ENCODE data around the gene VSTM5. TPM values are rescaled to one million over a fixed set of nuclear protein-coding genes. Genes with fewer than 3 reads are reported as not detected.

Gene VSTM5
- total and polyA plus RNA-seq, 2 donors (not counting 3 experiments of a cell fraction or from before 2014, with no cell fraction given): 0.03 TPM; not detected in 1

DNA sequence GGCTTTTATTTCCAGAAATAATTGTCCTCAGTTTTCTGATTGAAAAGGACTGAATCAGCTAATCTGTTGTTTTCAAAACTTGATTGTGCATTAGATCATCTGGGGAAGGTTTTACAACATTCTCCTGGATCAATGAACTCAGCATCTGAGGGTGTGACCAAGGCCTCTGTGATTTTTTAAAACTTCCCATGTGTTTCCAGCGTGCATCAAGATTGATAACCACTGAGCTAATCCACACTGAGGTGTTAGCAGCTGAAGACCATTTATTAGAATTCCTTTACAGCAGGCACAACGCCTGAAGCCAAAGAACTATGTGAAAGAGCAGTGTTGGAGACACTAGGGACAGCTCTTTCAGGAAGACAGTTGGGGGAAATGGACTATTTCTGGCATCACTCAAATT is 10.2 kb downstream of the VSTM5 start:
- CTCF ChIA-PET: no interaction called here
- TF ChIP-seq MYC (IDR thresholded peaks at IDR 0.05; ENCODE audit: low read depth, low read length) (no peak), JUN (IDR thresholded peaks at IDR 0.05; ENCODE audit: borderline replicate concordance, insufficient read depth, insufficient read length, low read depth) (no peak), FOS (IDR thresholded peaks at IDR 0.05; ENCODE audit: borderline replicate concordance, insufficient read depth, low read length) (no peak), EZH2 (IDR thresholded peaks at IDR 0.05; ENCODE audit: borderline replicate concordance, low read depth, low read length, severe bottlenecking) (no peak), POLR2A (IDR thresholded peaks at IDR 0.05; ENCODE audit: low read depth, low read length) (no peak)
- no peak overlapping the region for H3K27ac ChIP-seq (ENCODE audit: insufficient read depth, low read depth, low read length)
- no peak overlapping the region for H3K9ac ChIP-seq (replicated peaks; ENCODE audit: extremely low read depth, insufficient read depth, low read length)
- H3K27me3 ChIP-seq (ENCODE audit: control insufficient read depth in 2 of 2, insufficient read depth in 2 of 2, low read length in 2 of 2): peaks cover 0 to 3% of the 10 kb centered on the region in 2 experiments
- no peak overlapping the region for H2AFZ ChIP-seq (ENCODE audit: low read depth, low read length)
- H3K4me2 ChIP-seq (ENCODE audit: insufficient read depth, low read length): no peak overlapping the region
- H3K4me3 ChIP-seq (replicated peaks in 1 of 3; ENCODE audit: insufficient read depth in 1 of 3, low read depth in 1 of 3, low read length in 3 of 3): no peak overlapping the region
- BruUV-seq (replicated peaks): no TSS peak
- FAIRE-seq: no peak
- H4K20me1 ChIP-seq (replicated peaks; ENCODE audit: control insufficient read depth, extremely low read depth, insufficient read depth, low read length): no peaks in the 10 kb centered on the region
- no peaks in the 10 kb centered on the region for H3K9me1 ChIP-seq (replicated peaks; ENCODE audit: control insufficient read depth, extremely low read depth, insufficient read depth, low read length)
- no peaks in the 10 kb centered on the region for H3K79me2 ChIP-seq (ENCODE audit: control insufficient read depth, insufficient read depth, low read length)
- POLR2A ChIA-PET: no interaction called here
- H3K9me3 ChIP-seq (replicated peaks; ENCODE audit: control insufficient read depth, insufficient read depth, low read length): no peaks in the 10 kb centered on the region
- no peaks in the 10 kb centered on the region for H3K36me3 ChIP-seq (ENCODE audit: control insufficient read depth in 2 of 2, extremely low read depth in 1 of 2, insufficient read depth in 2 of 2, low read length in 2 of 2)
- dilution Hi-C loops (cut with MboI; ENCODE audit: extremely low pct_ligation_motif_present, low sequenced_read_pairs): no loop called here
- intact Hi-C loops (cut with micrococcal nuclease): no loop called here
- DNase-seq (ENCODE audit: low read depth, low spot score): no peak
- H3K4me1 ChIP-seq (ENCODE audit: control insufficient read depth, extremely low read depth, insufficient read depth, low read length): no peaks in the 10 kb centered on the region

DNA sequence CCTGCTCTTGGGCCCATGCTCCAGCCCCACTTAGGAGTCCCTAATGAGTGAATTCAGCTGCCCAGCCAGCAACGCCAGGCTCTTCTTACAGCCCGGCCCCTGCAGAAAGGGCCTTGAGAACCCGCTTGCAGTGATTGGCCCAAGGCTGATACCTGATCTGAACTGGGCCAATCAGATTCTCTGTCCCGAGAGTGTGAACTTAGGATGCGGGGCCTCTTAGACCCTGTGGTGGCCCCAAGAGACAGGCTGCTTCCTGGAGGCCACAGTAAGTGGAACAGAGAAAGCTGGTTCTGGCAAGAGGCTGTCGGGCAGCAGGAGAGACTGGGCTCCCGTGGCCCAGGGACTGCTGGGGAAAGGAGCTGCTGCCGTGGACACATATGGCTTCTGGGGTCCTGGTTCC is 11.5 kb downstream of the VSTM5 start:
- FAIRE-seq (no peak), DNase-seq (ENCODE audit: low read depth, low spot score) (no peak)
- intact Hi-C loops (cut with micrococcal nuclease): no loop called here
- Histone ChIP-seq H3K27me3 (ENCODE audit: control insufficient read depth in 2 of 2, insufficient read depth in 2 of 2, low read length in 2 of 2) (peaks cover 0 to 3% of the 10 kb centered on the region in 2 experiments), H2AFZ (ENCODE audit: low read depth, low read length) (no peak overlapping the region), H3K9me1 (replicated peaks; ENCODE audit: control insufficient read depth, extremely low read depth, insufficient read depth, low read length) (no peaks in the 10 kb centered on the region), H3K4me1 (ENCODE audit: control insufficient read depth, extremely low read depth, insufficient read depth, low read length) (no peaks in the 10 kb centered on the region), H4K20me1 (replicated peaks; ENCODE audit: control insufficient read depth, extremely low read depth, insufficient read depth, low read length) (no peaks in the 10 kb centered on the region), H3K9ac (replicated peaks; ENCODE audit: extremely low read depth, insufficient read depth, low read length) (no peak overlapping the region), H3K79me2 (ENCODE audit: control insufficient read depth, insufficient read depth, low read length) (no peaks in the 10 kb centered on the region), H3K9me3 (replicated peaks; ENCODE audit: control insufficient read depth, insufficient read depth, low read length) (no peaks in the 10 kb centered on the region), H3K27ac (ENCODE audit: insufficient read depth, low read depth, low read length) (no peak overlapping the region), H3K4me2 (ENCODE audit: insufficient read depth, low read length) (no peak overlapping the region), H3K36me3 (ENCODE audit: control insufficient read depth in 2 of 2, extremely low read depth in 1 of 2, insufficient read depth in 2 of 2, low read length in 2 of 2) (no peaks in the 10 kb centered on the region), H3K4me3 (replicated peaks in 1 of 3; ENCODE audit: insufficient read depth in 1 of 3, low read depth in 1 of 3, low read length in 3 of 3) (no peak overlapping the region)
- POLR2A ChIA-PET: no interaction called here
- BruUV-seq (replicated peaks): no TSS peak
- TF ChIP-seq, protein P1, sequence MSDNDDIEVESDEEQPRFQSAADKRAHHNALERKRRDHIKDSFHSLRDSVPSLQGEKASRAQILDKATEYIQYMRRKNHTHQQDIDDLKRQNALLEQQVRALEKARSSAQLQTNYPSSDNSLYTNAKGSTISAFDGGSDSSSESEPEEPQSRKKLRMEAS (IDR thresholded peaks at IDR 0.05; ENCODE audit: insufficient read depth, insufficient read length): no peak
- TF ChIP-seq JUN (IDR thresholded peaks at IDR 0.05; ENCODE audit: borderline replicate concordance, insufficient read depth, insufficient read length, low read depth) (no peak), EZH2 (IDR thresholded peaks at IDR 0.05; ENCODE audit: borderline replicate concordance, low read depth, low read length, severe bottlenecking) (no peak), POLR2AphosphoS5 (IDR thresholded peaks at IDR 0.05; ENCODE audit: insufficient read depth, low read depth, low read length) (no peak), FOS (IDR thresholded peaks at IDR 0.05; ENCODE audit: borderline replicate concordance, insufficient read depth, low read length) (no peak), MYC (IDR thresholded peaks at IDR 0.05; ENCODE audit: low read depth, low read length) (no peak), POLR2A (IDR thresholded peaks at IDR 0.05; ENCODE audit: low read depth, low read length) (no peak), GATA2 (IDR thresholded peaks at IDR 0.05; ENCODE audit: insufficient read depth, insufficient read length, low read depth, low read length) (no peak)
- TF ChIP-seq, protein P2, sequence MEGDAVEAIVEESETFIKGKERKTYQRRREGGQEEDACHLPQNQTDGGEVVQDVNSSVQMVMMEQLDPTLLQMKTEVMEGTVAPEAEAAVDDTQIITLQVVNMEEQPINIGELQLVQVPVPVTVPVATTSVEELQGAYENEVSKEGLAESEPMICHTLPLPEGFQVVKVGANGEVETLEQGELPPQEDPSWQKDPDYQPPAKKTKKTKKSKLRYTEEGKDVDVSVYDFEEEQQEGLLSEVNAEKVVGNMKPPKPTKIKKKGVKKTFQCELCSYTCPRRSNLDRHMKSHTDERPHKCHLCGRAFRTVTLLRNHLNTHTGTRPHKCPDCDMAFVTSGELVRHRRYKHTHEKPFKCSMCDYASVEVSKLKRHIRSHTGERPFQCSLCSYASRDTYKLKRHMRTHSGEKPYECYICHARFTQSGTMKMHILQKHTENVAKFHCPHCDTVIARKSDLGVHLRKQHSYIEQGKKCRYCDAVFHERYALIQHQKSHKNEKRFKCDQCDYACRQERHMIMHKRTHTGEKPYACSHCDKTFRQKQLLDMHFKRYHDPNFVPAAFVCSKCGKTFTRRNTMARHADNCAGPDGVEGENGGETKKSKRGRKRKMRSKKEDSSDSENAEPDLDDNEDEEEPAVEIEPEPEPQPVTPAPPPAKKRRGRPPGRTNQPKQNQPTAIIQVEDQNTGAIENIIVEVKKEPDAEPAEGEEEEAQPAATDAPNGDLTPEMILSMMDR (IDR thresholded peaks at IDR 0.05; ENCODE audit: extremely low read depth in 1 of 2, insufficient read depth in 1 of 2, low read depth in 1 of 2, low read length in 2 of 2): no peak
- CTCF ChIA-PET: interaction anchor here (0.9 kb wide), 1 partner anchor 8 kb away, joined by 3 read pairs; no protein-coding TSS in a partner anchor
- dilution Hi-C loops (cut with MboI; ENCODE audit: extremely low pct_ligation_motif_present, low sequenced_read_pairs): no loop called here

Data from endothelial cell of umbilical vein (primary cell).